Liver (tissue), 9 donors: ENCODE results near the gene GSTT2B. TPM values are rescaled to one million over a fixed set of nuclear protein-coding genes. Genes with fewer than 3 reads are reported as not detected.

Experiments used
- DNase-seq: peaks from one replicate; pipeline ENCODE4 v3.0.0-alpha.2; 2017; ENCODE audit warnings: low spot score
- H3K27ac ChIP-seq, 2 donors: one replicate each; pipeline ENCODE4 v1.7.0; 2013; ENCODE audit warnings: inconsistent platforms in 2 of 2, low read length in 2 of 2, control low read depth in 1 of 2, low read depth in 1 of 2, mild to moderate bottlenecking in 1 of 2
- H3K27me3 ChIP-seq, 4 donors: one replicate each; pipeline versions ENCODE4 v1.6.1 to v1.7.0; 2013; ENCODE audit warnings: low read length in 3 of 4, inconsistent platforms in 1 of 4, mild to moderate bottlenecking in 1 of 4, moderate library complexity in 1 of 4; ENCODE audit not compliant: control insufficient read depth in 4 of 4, insufficient read depth in 4 of 4
- H3K36me3 ChIP-seq, 4 donors: one replicate each; pipeline versions ENCODE4 v1.6.1 to v1.7.0; 2013; ENCODE audit warnings: low read length in 3 of 4, mild to moderate bottlenecking in 3 of 4, low read depth in 1 of 4, moderate library complexity in 1 of 4; ENCODE audit not compliant: control insufficient read depth in 4 of 4, insufficient read depth in 3 of 4
- H3K4me1 ChIP-seq, 4 donors: one replicate each; pipeline versions ENCODE4 v1.6.1 to v1.7.0; 2013; ENCODE audit warnings: low read length in 3 of 4, mild to moderate bottlenecking in 3 of 4, moderate library complexity in 1 of 4; ENCODE audit not compliant: control insufficient read depth in 4 of 4, insufficient read depth in 4 of 4
- H3K4me3 ChIP-seq, 3 donors: one replicate each; pipeline versions ENCODE4 v1.6.1 to v1.7.0; 2013; ENCODE audit warnings: low read length in 3 of 3, control low read depth in 1 of 3, low read depth in 1 of 3, mild to moderate bottlenecking in 1 of 3
- H3K9ac ChIP-seq, 2 donors: one replicate each; pipeline ENCODE4 v1.7.0; 2013; ENCODE audit warnings: low read length in 2 of 2, mild to moderate bottlenecking in 2 of 2, moderate library complexity in 2 of 2, control low read depth in 1 of 2, low read depth in 1 of 2
- H3K9me3 ChIP-seq, 4 donors: one replicate each; pipeline versions ENCODE4 v1.6.1 to v1.7.0; 2013; ENCODE audit warnings: low read length in 3 of 4; ENCODE audit not compliant: control insufficient read depth in 4 of 4
- FOXA1 ChIP-seq: IDR thresholded peaks from 2 replicates; pipeline ENCODE4 v1.6.1; 2016; ENCODE audit warnings: antibody characterized with exemption
- FOXA2 ChIP-seq: IDR thresholded peaks from 2 replicates; pipeline ENCODE4 v1.6.1; 2016; ENCODE audit warnings: antibody characterized with exemption
- GABPA ChIP-seq, 2 donors: IDR thresholded peaks in 1 of 2; conservative IDR thresholded peaks in 1 of 2; 2 replicates each; pipeline ENCODE4 v1.6.1; 2016; ENCODE audit warnings: antibody characterized with exemption in 2 of 2, mild to moderate bottlenecking in 1 of 2, moderate library complexity in 1 of 2
- HNF4A ChIP-seq, 2 donors: conservative IDR thresholded peaks; 2 replicates each; pipeline ENCODE4 v1.6.1; 2016; ENCODE audit warnings: antibody characterized with exemption in 2 of 2, mild to moderate bottlenecking in 2 of 2
- HNF4G ChIP-seq: IDR thresholded peaks from 2 replicates; pipeline ENCODE4 v1.6.1; 2016; ENCODE audit warnings: antibody characterized with exemption
- JUND ChIP-seq, 2 donors: IDR thresholded peaks; 2 replicates each; pipeline ENCODE4 v1.6.1; 2016; ENCODE audit warnings: antibody characterized with exemption in 2 of 2
- NR2F2 ChIP-seq: IDR thresholded peaks from 2 replicates; pipeline ENCODE4 v1.6.1; 2016; ENCODE audit warnings: antibody characterized with exemption
- RAD21 ChIP-seq, 2 donors: IDR thresholded peaks; 2 replicates each; pipeline ENCODE4 v1.6.1; 2016; ENCODE audit warnings: antibody characterized with exemption in 2 of 2, mild to moderate bottlenecking in 2 of 2
- RXRA ChIP-seq, 2 donors: IDR thresholded peaks; 2 replicates each; pipeline ENCODE4 v1.6.1; 2017 to 2018; ENCODE audit warnings: antibody characterized with exemption in 2 of 2, mild to moderate bottlenecking in 1 of 2
- SP1 ChIP-seq: IDR thresholded peaks from 2 replicates; pipeline ENCODE4 v1.6.1; 2018; ENCODE audit warnings: antibody characterized with exemption, mild to moderate bottlenecking
- TAF1 ChIP-seq: conservative IDR thresholded peaks from 2 replicates; pipeline ENCODE4 v1.6.1; 2016; ENCODE audit warnings: antibody characterized with exemption, mild to moderate bottlenecking
- YY1 ChIP-seq: IDR thresholded peaks from 2 replicates; pipeline ENCODE4 v1.6.1; 2016; ENCODE audit warnings: antibody characterized with exemption, mild to moderate bottlenecking
- WGBS: extraction: QIAGEN DNeasy Blood & Tissue Kit; methylation state at CpG from one replicate; pipeline ENCODE4 v1.1.7; 2013; 5-methylcytosine and 5-hydroxymethylcytosine counted together
- polyA plus RNA-seq, 2 donors: library from polyadenylated mRNA; stranded (reverse) in 1 of 2; unstranded in 1 of 2; fragments of 200-250 nt in 1 of 2; fragments of >200 nt in 1 of 2; fragmentation: Nextera tagmentation in 1 of 2; extraction: Ambion mirVana in 1 of 2; gene quantifications; one replicate each; pipeline versions ENCODE4 v1.2.1 to v1.2.3, GENCODE V29; 2013 to 2015
- total RNA-seq, 2 donors: library from RNA; depleted of rRNA; stranded (reverse); fragments of >200 nt; gene quantifications; one replicate each; pipeline ENCODE4 v1.2.3, GENCODE V29; 2014
- TF ChIP-seq, protein P1 (sequence below): IDR thresholded peaks from 2 replicates; pipeline ENCODE4 v1.6.1; 2016; ENCODE audit warnings: antibody characterized with exemption
- TF ChIP-seq, protein P2 (sequence below): fragments of 150-350 bp; IDR thresholded peaks from 2 replicates; pipeline ENCODE4 v1.5.1; 2017; ENCODE audit warnings: improper control_type of control experiment, low read depth, low read length; ENCODE audit not compliant: missing input control
- TF ChIP-seq, protein P3 (sequence below): IDR thresholded peaks from 2 replicates; pipeline ENCODE4 v1.6.1; 2016; ENCODE audit warnings: antibody characterized with exemption, mild to moderate bottlenecking
- donor health status: healthy.
- donor health status: healthy.
- donor health status: healthy.
- donor health status: healthy.
- donor health status: healthy.

The GSTT2B gene
- total and polyA plus RNA-seq, 4 donors = 8.0 to 16.8 (median 11.3) TPM

DNA sequence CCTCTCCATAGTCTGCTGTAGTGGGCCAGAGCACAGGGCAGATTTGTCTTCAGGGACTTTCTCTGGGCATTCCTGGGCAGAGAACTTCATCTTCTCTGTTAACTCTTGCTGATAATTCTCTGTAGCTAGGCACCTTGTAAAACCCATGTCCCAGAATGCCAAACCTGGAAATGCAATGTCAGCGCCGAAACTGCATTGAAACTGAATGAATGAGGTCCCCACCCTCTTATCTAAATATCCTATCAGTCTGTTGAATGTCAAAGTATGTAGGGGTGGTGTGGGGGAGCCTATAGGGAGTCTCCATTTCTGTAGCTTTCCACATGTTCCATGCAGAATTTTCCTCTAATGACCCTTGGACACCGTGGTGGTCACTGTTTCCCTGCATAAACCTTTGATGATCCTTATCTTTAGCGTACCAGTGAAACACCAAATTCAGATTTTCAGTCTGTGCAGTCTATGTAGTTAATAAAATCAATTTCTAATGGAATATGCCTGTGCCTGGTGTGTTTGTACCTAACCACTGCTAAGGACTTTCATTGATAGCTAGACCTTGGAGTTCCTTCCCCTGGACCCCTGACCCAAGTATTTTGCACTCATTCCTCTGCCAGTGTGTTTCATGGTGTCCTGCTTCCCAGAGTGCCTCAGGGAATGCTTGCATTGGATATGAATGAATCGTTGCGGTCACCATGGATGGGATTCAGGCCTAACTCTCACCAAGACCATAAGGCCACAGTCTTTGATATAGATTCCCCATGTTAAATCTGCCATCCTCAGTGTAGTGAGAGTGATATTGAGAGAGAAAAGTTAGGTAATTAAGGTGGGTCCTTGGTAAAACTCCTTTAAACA, 47.6 kb upstream of the GSTT2B start:
- Histone ChIP-seq H3K27ac (no peak overlapping the region), H3K9me3 (no peaks in the 10 kb centered on the region), H3K9ac (no peak overlapping the region), H3K4me3 (no peak overlapping the region), H3K36me3 (no peaks in the 10 kb centered on the region), H3K4me1 (peaks cover 0 to 16% (median 11%) of the 10 kb centered on the region in 4 donors), H3K27me3 (no peaks in the 10 kb centered on the region)
- WGBS = 88% methylated on average over 6 of the region's 6 CpGs
- DNase-seq = no peak
- TF ChIP-seq FOXA2 (no peak), TAF1 (no peak)

DNA sequence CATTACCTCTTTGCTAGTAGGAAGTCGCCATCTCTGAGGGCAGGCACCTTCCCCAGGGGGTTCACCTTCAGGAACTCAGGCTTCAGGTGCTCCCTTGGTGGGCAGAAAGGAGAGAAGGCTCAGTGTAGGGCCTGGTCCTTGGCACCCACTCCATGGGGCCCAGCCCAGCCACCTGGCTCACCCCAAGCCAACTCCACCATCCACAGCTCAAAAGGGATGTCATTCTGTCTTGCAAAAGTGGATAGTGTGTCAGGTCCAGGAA, 47.0 kb upstream of the GSTT2B start:
- Histone ChIP-seq H3K4me3 (no peak overlapping the region), H3K9ac (no peak overlapping the region), H3K27me3 (no peaks in the 10 kb centered on the region), H3K36me3 (no peaks in the 10 kb centered on the region), H3K4me1 (peaks cover 0 to 16% (median 11%) of the 10 kb centered on the region in 4 donors), H3K27ac (no peak overlapping the region), H3K9me3 (no peaks in the 10 kb centered on the region)
- TF ChIP-seq SP1 (no peak), JUND (IDR thresholded peaks at IDR 0.05) (no peak), FOXA1 (no peak), HNF4A (conservative IDR thresholded peaks at IDR 0.05) (no peak), YY1 (no peak), NR2F2 (no peak), HNF4G (no peak), RAD21 (IDR thresholded peaks at IDR 0.05) (no peak), GABPA (IDR thresholded peaks at IDR 0.05 in 1 of 2, conservative IDR thresholded peaks at IDR 0.05 in 1 of 2) (no peak), FOXA2 (no peak), RXRA (IDR thresholded peaks at IDR 0.05) (no peak)
- TF ChIP-seq, protein P1, sequence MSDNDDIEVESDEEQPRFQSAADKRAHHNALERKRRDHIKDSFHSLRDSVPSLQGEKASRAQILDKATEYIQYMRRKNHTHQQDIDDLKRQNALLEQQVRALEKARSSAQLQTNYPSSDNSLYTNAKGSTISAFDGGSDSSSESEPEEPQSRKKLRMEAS = no peak
- TF ChIP-seq, protein P2, sequence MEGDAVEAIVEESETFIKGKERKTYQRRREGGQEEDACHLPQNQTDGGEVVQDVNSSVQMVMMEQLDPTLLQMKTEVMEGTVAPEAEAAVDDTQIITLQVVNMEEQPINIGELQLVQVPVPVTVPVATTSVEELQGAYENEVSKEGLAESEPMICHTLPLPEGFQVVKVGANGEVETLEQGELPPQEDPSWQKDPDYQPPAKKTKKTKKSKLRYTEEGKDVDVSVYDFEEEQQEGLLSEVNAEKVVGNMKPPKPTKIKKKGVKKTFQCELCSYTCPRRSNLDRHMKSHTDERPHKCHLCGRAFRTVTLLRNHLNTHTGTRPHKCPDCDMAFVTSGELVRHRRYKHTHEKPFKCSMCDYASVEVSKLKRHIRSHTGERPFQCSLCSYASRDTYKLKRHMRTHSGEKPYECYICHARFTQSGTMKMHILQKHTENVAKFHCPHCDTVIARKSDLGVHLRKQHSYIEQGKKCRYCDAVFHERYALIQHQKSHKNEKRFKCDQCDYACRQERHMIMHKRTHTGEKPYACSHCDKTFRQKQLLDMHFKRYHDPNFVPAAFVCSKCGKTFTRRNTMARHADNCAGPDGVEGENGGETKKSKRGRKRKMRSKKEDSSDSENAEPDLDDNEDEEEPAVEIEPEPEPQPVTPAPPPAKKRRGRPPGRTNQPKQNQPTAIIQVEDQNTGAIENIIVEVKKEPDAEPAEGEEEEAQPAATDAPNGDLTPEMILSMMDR = no peak
- 93% methylated on average over 1 of the region's 1 CpG for WGBS
- DNase-seq = no peak

DNA sequence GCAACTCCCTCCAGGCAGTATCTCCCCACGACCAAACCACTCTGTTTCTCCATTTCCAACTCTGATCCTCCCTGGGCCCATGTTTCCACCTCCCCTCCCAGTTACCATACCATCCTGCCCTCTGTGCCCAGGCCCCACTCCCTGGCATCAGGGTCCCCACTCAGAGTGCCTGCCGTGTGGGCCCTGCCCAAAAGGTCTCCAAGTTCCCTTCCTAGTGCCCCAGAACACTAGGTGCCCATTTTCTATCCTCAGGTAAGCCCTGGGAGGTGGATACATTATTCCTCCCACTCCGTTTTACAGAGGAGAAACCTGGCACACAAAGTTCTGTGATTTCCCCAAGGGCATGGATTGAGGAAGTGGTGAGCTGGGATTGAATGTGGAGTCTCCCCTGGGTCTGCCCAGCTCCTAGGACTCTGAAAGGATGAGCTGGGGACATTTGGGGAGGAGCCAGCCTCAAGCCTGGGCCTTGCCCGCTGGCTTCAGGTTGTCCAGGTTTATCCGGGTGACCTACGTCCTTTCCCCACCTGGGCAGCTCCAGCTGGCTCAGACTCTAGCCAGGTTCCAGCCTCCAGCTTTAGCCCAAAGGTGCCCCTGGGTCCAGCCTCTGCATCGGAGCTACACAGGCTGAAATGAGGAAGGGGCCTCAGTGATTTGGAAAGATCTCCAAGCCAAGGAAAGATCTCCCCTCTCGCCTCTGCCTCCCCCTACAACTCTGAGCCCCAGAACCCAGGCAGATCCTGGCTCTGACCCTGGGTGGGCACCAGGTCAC, 46.4 kb upstream of the GSTT2B start:
- Histone ChIP-seq H3K4me1 (peaks cover 0 to 15% (median 10%) of the 10 kb centered on the region in 4 donors), H3K9ac (no peak overlapping the region), H3K9me3 (no peaks in the 10 kb centered on the region), H3K27me3 (no peaks in the 10 kb centered on the region), H3K27ac (no peak overlapping the region), H3K4me3 (no peak overlapping the region), H3K36me3 (no peaks in the 10 kb centered on the region)
- WGBS = 79% methylated on average over 8 of the region's 8 CpGs
- TF ChIP-seq HNF4A (conservative IDR thresholded peaks at IDR 0.05) = peak in 1 of 2 donors; percentile 30
- TF ChIP-seq, protein P3, sequence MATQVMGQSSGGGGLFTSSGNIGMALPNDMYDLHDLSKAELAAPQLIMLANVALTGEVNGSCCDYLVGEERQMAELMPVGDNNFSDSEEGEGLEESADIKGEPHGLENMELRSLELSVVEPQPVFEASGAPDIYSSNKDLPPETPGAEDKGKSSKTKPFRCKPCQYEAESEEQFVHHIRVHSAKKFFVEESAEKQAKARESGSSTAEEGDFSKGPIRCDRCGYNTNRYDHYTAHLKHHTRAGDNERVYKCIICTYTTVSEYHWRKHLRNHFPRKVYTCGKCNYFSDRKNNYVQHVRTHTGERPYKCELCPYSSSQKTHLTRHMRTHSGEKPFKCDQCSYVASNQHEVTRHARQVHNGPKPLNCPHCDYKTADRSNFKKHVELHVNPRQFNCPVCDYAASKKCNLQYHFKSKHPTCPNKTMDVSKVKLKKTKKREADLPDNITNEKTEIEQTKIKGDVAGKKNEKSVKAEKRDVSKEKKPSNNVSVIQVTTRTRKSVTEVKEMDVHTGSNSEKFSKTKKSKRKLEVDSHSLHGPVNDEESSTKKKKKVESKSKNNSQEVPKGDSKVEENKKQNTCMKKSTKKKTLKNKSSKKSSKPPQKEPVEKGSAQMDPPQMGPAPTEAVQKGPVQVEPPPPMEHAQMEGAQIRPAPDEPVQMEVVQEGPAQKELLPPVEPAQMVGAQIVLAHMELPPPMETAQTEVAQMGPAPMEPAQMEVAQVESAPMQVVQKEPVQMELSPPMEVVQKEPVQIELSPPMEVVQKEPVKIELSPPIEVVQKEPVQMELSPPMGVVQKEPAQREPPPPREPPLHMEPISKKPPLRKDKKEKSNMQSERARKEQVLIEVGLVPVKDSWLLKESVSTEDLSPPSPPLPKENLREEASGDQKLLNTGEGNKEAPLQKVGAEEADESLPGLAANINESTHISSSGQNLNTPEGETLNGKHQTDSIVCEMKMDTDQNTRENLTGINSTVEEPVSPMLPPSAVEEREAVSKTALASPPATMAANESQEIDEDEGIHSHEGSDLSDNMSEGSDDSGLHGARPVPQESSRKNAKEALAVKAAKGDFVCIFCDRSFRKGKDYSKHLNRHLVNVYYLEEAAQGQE = no peak
- no peak for DNase-seq
